Hematopoietic multipotent progenitor cell treated with erythropoietin and hydrocortisone succinate and interleukin-3 and kit ligand, for 4 days (in vitro differentiated cells): ENCODE results near the gene KCNMA1.

Experiments used
- DNase-seq: peaks from one replicate; pipeline ENCODE4 v3.0.0-alpha.2; 2015

Gene KCNMA1

DNA sequence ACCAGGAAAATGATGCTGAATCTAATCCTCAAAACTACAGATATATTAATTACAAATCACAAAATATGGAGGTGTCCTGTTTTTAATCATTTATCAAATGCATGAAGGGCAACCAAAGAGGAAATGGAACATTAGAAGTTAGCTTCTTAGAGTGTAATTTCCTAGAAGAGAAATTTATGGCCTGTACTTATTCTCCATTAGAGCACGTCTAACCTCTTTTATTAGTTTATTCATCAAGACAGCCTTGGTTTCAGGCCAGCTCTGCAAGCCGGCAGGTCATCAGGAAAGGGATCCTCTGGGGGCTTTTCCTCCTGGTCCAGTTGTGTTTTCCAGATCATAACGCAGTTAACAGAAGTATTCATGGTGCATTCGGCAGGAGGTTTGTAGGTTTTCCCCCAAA, 517.6 kb downstream of the KCNMA1 start:
- no peak for DNase-seq

DNA sequence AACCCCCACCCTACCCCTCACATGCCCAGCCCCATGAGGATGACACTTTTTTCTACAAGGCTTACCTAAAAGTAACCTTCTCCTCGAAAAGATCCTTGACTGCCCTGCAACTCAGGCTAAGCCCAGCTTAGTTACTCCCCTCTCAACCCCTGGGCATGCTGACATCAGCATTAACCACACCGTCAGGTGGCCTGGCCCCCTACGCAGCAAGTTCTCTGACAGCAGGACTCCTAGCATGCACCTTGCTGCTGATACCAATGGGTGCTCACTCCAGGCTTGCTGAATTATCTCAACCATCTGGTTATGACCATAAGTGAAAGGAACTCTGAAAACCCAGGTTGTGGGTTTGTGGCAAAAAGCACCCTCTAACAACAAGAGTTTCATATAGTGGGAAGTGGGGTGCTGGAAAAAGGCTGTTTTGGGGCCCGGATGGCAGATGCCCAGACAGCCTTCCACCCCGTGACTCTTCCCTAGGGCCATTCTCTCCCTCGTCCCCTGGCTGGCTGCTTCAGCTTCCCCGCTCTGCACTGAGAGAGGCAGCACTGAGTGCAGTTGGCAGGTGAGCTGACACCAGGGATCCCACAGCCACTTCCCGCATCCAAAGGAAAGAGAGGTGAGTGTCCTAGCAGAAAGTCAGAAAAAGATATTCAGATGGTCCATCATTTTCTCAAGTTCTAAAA, 518.9 kb downstream of the KCNMA1 start:
- DNase-seq = no peak

DNA sequence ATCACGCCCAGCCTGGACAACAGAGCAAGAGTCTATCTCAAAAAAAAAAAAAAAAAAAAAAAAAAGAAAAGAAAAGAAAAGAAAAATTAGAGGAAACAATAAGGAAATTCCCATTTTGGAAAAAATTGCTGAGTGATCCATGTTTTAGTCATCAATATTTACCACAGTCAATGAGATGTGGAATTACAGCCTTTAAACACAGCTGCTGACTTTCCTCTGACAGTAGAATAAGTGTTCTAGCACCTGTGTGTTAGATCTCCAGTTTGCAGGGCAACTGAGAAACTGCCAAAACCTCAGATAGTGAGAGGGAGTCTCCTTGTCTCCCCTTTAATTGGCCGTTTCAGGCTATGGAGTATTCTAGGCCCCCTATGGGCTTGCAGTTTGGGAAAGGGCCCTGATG, 520.1 kb downstream of the KCNMA1 start:
- no peak for DNase-seq

DNA sequence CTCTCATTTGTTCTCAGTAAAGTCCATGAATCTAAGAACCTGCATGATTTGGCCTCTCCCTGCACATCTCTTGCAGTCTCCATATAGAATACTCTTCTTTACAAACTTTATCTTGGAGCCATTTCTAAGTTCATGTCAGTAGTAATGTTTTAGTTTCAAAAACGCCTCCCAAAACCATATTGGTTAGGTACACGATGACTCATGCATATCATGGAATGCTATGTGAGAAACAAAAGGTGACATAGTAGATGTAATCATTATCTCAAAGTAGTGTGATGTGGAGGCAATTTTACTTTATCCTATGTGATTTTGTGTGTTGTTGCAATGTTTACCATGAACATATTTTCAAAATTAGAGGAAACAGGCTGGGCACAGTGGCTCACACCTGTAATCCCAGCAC, 520.7 kb downstream of the KCNMA1 start:
- DNase-seq = no peak

DNA sequence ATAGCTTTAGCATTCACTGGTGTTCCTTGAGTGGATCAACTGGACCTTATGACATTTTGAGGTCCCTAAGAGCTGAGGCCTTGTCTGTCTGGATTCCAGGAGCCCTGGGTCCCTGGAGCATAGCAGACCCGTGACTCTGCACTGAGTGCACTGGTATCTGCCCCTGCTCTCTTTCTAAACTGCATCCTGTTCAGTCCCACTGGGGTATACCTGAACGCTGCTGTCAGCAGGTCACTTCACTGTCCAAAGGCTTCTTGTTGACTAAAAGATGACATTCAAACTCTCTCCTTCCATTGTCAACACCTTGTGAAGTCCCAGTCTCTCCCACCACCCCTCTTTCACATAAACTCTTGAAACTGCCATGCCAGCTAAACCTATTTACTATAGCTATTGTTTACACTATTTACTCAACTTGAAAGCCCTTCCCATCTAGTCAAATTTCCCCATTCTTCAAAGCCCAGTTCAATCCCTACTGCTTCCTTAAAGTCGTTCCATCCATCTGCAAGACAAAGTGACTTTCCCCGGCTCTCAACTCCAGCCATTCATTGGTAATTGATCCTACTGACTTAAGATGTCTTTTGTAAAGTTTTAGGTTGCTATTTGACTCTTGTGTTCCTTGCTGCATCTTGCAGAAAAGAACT, 523.3 kb downstream of the KCNMA1 start:
- DNase-seq = no peak

DNA sequence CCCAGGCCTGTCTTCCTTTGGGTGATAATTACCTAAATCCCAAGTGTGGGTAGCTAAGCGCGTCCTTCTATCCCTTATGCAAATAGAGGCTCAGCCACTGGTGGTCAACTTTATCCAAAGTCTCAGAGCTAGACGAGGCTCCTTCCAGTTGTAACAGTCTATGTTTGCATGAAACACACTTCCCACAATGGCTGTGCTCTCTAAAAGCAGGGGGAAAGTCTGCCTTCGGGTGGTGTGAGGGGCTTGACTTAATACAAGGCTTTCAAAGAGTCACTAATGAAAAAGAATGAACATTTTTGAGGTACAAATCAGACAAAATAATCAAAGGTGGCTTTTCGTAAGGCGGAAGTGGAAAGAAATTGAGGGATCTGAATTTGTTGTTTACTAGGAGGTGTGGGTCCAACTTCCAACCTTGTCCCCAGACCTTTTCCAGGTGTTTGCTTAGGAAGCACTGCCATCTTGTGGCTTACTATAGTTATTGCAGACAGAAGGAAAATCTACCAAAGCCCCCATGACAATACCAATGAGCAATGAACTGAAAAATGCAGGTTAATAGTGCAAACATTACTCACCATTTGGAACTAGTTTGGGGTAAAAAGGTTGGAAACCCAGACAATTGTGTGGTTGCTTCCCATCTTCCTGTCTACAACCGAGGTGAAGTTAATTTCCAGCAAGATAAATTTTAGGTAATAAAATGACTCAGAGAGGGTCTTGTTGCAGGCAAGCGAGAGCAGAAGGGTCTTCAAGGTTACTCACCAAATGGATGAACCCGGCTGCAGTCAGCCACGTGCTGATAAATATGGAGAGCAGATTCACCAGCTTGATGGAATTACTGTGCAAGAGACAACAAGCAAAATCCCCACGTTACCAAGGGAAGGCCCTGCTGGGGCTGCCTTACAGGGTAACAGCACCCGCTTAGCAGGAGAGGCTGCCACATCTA, 525.7 kb downstream of the KCNMA1 start:
- peak; percentile 73 for DNase-seq

DNA sequence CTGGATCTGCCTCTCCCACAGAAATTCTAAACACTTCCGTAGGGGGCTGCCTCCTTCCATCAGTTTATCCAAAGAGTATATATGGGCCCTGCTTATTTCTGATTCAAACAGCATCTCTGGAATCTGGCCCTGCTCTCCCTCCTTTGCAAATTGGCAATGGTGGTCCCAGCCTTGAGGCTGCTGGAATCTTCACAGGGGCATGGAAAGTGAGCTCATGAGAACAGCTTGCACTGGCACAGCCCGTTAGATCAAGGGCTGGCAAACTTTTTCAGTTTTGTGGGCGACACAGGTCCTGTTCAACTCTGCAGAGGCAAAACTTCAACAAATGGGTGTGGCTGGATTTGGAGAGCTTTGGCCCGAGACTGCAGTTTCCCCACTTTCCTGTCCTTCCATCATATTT, 526.9 kb downstream of the KCNMA1 start:
- DNase-seq = no peak

DNA sequence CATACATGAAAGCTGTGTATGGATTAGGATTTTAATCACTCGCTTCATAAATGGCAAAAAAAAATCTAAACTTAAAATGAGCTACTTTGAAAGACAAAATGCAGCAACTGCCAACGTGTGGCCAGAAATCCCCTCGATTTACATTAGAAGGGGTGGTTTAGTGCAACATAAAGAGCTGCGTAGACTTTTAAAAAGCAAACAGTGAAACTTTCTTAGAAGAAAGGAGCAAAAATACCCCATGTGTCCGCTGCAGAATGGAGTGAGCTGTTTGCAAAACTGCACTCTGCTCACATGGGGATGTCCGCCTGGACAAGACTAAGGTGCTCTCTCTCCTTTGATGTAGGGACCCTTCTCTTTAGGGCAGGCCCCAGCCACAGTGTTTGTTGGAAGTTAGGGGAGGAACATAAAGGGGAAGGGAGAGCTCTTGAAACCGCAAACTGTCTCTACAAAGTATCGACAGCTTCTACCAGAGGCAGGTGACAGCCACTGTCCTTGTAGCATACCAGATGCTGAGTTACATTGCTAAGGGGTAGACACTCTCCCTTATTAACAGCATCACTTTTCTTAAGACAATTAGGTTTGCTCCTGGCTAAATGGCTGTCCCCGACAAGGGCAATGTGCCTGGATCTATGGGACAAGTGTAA, 528.1 kb downstream of the KCNMA1 start:
- DNase-seq = no peak

DNA sequence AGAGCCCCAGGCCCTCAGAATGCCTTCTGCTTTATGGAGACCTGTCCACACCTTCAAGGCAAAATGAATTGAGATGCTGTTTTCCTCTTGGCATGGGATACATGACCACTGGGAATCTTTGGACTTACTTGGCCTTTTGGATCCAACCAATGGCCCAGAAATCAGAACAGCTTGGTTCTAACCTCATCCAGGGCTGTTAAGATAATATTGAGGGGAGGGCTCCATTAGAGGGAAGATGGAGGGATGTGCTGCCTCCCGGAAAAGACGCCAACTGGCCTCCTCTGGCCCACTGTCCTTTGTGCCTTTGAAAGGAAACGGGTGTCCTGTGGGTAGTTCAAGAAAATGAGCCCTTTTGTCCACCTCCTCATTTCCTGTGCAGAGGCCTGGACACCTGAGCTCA, 530.9 kb downstream of the KCNMA1 start:
- no peak for DNase-seq

DNA sequence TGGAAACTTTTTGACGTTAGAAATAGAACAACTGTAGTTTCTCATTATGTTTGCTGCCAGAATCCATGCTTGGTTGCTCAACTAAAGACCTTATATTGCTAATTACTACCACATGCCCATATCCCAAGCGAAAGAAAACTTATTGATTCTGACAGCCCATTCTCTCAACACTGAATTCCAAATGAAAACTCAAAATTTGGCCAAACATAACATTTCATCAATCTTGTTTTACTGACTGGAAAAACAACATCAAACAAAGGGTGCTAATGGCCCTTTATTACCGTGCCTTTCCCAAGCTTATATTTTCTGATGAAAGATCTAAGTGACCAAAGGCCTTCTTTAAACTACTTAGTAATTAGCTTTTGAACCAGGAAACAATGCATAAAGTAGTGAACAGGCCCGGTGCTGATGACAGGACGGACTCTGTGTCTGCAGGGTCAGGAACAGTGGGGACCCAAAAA, 531.8 kb downstream of the KCNMA1 start:
- DNase-seq = no peak

DNA sequence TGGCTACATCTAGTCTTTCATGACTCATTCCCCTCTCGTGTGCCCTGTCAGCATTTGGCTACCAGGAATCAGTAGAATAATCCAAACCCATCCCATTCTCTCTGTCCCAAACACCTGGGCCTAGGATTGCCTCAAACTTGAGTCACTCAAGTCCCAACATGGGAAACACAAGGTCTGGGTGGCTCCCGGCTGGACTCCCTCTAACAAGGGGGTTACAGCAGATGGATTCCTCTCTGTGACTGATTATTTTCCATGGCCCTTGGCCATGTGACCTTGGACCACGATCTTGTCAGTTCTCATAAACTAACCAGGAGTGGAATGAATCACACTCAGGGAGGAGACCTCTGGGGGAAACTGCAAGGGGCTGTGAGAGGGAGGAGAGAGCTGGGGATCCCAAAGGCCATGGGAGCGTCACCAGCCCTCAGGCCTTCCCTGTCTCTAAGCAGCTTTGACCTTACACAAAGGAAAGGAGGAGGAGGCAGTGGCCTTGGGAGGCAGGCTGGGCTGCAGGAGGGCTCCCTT, 533.1 kb downstream of the KCNMA1 start:
- DNase-seq = no peak

DNA sequence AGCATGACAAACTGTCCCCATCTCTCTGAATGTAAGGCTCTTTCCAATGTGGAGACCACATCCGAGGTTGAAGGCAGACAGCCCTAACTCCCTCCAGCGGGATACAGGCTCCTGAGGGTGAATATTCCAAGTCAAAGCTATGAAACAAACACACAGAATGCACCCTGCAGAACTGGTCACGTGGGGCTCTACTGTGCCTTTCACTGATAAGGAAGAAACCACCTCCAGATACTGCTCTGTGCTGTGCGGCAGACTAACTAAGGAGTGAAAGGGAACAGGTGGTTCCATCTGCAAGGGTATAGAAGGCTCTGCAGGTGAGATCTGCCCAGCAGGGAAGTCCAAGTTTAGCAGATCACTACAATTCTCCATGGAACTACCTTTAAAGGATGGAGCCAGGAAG, 534.4 kb downstream of the KCNMA1 start:
- no peak for DNase-seq

DNA sequence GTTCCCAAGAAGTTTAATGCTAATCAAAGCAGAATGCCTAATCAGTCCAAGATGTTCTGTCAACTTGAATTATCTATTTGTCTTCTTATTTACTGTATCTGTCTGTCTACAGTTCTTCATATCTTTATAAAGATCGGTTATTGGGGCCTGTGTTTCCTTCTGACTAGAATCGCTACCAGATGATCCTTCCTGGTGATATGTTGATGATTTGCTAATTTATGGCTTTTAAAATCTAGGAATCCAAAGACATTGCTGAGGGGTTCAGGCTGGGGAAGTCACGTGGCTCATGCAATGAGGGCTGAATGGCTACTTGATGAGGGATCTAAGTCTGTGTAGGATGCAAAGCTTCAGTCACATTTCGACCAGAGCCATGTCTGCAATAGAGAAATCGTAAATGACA, 536.3 kb downstream of the KCNMA1 start:
- DNase-seq = no peak

DNA sequence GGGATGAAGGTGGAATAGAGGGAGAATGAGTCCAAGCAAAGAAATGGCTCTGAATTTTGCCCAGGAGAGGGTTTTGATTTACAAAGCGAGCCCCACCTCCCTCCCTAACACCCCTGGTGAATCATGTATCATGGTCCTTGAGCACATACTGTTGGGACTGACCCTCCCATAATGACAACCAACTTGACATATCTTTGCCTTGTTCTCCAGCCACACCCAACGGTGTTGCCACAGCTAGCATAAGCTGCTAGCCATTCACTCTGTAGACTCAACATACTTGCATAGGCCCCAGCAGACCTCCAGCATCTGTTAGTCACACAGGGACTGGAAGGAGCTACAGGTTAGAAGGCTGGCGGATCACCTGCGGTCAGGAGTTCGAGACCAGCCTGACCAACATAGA, 538.5 kb downstream of the KCNMA1 start:
- DNase-seq = no peak

DNA sequence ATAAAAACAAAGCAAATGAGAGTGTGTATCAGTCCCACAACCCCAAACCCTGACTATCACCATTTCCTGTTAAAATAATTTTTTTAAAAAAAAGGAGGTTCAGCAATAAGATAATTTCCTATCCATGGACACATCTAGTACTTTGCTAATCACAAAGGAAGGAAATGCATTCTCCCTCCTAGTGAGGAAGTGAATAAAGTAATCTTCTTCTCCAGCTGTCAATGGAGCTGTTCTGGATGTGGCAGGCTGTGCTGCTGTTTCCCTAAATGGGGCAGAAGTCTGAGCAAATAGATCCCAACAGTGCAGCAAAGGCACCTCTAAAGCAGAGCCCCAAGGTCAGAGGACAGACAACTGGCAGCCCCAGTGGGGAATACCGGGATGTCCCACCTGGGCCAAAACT, 540.0 kb downstream of the KCNMA1 start:
- DNase-seq = peak; percentile 66

DNA sequence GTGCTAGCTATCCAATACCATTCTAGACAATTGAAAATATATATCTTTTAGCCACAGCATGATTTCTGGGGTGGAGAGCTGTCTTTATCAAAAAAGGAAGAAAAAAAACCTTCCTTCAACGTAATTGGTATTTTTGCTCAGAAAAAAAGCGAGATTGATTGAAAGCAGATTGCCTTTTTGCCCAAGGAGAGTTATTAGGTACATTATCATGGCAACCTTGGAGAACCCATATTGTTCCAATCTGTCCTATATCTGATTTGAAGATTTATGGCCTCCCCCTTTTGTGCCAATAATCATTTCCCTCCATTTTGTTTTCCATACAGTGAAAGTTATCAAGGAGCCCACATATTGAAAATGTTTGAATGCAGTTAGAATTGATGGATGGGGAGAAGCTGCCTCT, 544.5 kb downstream of the KCNMA1 start:
- no peak for DNase-seq

DNA sequence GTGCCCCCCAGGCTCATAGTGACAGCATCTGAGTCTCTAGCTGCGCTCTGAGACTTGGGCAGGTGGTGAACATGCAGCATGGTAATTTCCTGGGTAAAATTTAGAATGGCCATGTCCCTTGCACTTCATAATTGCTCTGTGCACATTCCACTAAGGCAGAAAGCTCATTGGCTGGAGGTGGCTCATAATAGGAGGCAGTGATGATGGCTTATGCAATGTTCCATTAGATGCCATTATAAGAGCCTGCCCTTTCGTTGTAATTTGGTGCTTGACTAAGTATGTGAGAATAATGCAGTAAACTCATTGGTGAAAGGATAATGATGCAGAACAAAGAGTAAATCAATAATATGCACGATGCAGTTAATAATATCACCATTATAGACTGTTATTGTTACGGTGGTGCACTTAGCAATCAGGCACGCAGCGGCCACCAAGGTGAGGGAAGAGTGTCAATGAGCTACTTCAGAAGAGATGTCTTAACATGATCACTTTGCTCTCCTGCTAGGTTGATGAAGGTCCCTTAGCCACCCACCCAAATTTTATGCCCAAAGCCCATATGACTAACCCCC, 545.9 kb downstream of the KCNMA1 start:
- DNase-seq = no peak

DNA sequence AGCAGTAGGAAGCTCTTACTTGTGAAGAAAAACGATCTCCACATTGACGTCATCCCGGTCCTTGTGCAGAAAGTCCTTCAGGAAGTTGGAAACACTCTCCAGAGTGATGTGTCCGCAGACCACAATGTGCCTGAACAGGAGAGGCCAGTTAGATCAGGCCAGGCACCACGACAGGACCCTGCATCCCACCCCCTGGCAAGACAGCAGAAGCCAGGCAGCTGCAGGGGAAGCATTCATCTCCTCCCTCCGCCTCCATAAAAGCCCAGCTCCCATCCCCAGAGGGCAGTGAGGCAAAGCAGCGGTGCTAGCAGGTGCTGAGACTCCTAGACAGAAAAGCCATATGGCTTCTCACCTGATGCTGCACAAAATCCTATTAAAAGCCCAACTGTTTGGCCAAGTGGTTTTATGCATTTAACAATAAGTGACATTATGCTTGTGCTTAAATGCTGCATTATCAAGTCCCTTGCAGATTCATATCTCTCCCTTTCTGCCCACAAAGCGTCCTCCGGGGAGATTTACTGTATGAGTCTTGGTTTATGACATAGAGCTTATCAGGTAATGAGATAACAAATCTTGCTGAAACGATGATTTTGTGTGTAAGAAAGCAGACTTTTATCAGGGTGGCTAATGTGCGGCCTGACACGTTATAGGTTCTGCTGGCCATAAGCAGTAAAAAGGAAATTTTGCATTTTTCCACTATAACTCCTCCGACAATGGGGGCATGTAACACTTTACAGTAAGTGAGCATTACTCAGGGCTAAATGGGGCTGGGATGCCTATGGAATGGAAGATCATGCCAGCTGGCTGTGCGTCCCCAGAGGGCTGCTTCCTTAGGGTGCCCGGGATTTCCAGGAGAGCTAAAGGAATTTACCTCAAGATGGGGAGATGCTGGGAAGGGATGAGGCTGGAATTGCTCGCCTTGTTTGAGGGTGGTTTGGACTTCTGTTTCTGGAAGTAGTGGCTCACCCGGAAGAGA, 546.9 kb downstream of the KCNMA1 start:
- peak; percentile 79 for DNase-seq

DNA sequence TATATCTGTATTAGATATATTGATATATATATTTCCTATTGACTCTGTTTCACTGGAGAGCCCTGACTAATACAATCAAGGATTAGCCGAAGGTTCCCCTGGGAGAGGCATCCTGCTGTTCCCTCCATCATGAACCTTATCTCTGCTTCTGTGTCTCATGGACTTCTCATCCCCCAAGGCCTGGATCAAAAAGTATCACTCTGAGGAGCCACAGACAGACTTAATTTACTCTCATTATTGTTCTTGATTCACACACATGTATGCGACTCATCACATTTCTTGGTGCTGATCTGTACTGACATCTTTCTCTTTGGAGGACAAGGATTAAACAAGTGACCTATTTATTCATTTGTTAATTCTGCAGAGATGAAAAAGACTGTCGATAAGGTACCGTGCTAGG, 550.2 kb downstream of the KCNMA1 start:
- DNase-seq = no peak

DNA sequence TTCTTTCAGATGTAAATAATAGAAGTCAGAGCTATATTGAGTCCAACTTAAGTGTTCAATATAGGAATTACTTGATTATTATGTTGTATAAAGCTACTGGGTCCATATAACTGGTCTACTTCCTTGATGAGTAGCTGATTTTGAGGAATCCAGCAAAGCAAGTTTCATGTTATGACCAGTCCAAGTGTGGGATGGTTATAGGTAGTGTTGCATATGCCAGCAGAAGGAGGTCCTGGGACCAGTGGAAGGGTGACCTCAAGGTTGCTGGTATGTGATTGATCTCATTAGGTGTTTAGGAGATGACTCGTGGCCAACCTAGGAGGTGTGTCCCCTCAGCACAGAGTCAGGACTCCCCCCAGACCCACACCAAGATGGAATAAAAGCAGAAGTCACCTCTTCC, 551.5 kb downstream of the KCNMA1 start:
- DNase-seq = no peak

DNA sequence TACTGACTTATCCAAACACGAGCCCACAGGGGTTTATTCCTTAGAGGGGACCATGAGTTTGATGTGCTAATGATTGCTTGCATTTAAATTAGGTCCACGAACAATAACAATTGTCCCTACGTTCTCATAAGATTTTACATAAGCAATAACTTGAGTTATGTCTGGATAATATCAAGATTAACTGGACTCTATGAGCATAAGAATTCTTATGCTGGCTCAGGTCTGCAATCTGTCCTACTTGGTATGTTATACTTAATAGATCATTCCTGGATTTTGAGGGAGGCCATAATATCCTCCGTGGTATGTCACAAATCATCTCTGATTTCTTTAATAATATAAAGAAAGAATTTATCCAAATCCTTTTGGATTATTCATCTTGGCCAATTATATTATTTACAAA, 552.3 kb downstream of the KCNMA1 start:
- DNase-seq = no peak
